Liver (tissue), 9 donors: ENCODE data around the gene LRRC32. TPM values are rescaled to one million over a fixed set of nuclear protein-coding genes. Genes with fewer than 3 reads are reported as not detected.

Experiments used
- DNase-seq: peaks from one replicate; pipeline ENCODE4 v3.0.0-alpha.2; 2017; ENCODE audit warnings: low spot score
- H3K27ac ChIP-seq, 2 donors: one replicate each; pipeline ENCODE4 v1.7.0; 2013; ENCODE audit warnings: inconsistent platforms in 2 of 2, low read length in 2 of 2, control low read depth in 1 of 2, low read depth in 1 of 2, mild to moderate bottlenecking in 1 of 2
- H3K27me3 ChIP-seq, 4 donors: one replicate each; pipeline versions ENCODE4 v1.6.1 to v1.7.0; 2013; ENCODE audit warnings: low read length in 3 of 4, inconsistent platforms in 1 of 4, mild to moderate bottlenecking in 1 of 4, moderate library complexity in 1 of 4; ENCODE audit not compliant: control insufficient read depth in 4 of 4, insufficient read depth in 4 of 4
- H3K36me3 ChIP-seq, 4 donors: one replicate each; pipeline versions ENCODE4 v1.6.1 to v1.7.0; 2013; ENCODE audit warnings: low read length in 3 of 4, mild to moderate bottlenecking in 3 of 4, low read depth in 1 of 4, moderate library complexity in 1 of 4; ENCODE audit not compliant: control insufficient read depth in 4 of 4, insufficient read depth in 3 of 4
- H3K4me1 ChIP-seq, 4 donors: one replicate each; pipeline versions ENCODE4 v1.6.1 to v1.7.0; 2013; ENCODE audit warnings: low read length in 3 of 4, mild to moderate bottlenecking in 3 of 4, moderate library complexity in 1 of 4; ENCODE audit not compliant: control insufficient read depth in 4 of 4, insufficient read depth in 4 of 4
- H3K4me3 ChIP-seq, 3 donors: one replicate each; pipeline versions ENCODE4 v1.6.1 to v1.7.0; 2013; ENCODE audit warnings: low read length in 3 of 3, control low read depth in 1 of 3, low read depth in 1 of 3, mild to moderate bottlenecking in 1 of 3
- H3K9ac ChIP-seq, 2 donors: one replicate each; pipeline ENCODE4 v1.7.0; 2013; ENCODE audit warnings: low read length in 2 of 2, mild to moderate bottlenecking in 2 of 2, moderate library complexity in 2 of 2, control low read depth in 1 of 2, low read depth in 1 of 2
- H3K9me3 ChIP-seq, 4 donors: one replicate each; pipeline versions ENCODE4 v1.6.1 to v1.7.0; 2013; ENCODE audit warnings: low read length in 3 of 4; ENCODE audit not compliant: control insufficient read depth in 4 of 4
- EGR1 ChIP-seq, 2 donors: IDR thresholded peaks; 2 replicates each; pipeline ENCODE4 v1.6.1; 2016 to 2018; ENCODE audit warnings: antibody characterized with exemption in 2 of 2, low read depth in 2 of 2
- FOXA1 ChIP-seq: IDR thresholded peaks from 2 replicates; pipeline ENCODE4 v1.6.1; 2016; ENCODE audit warnings: antibody characterized with exemption
- FOXA2 ChIP-seq: IDR thresholded peaks from 2 replicates; pipeline ENCODE4 v1.6.1; 2016; ENCODE audit warnings: antibody characterized with exemption
- GABPA ChIP-seq, 2 donors: IDR thresholded peaks in 1 of 2; conservative IDR thresholded peaks in 1 of 2; 2 replicates each; pipeline ENCODE4 v1.6.1; 2016; ENCODE audit warnings: antibody characterized with exemption in 2 of 2, mild to moderate bottlenecking in 1 of 2, moderate library complexity in 1 of 2
- HNF4A ChIP-seq, 2 donors: conservative IDR thresholded peaks; 2 replicates each; pipeline ENCODE4 v1.6.1; 2016; ENCODE audit warnings: antibody characterized with exemption in 2 of 2, mild to moderate bottlenecking in 2 of 2
- JUND ChIP-seq, 2 donors: IDR thresholded peaks; 2 replicates each; pipeline ENCODE4 v1.6.1; 2016; ENCODE audit warnings: antibody characterized with exemption in 2 of 2
- NR2F2 ChIP-seq: IDR thresholded peaks from 2 replicates; pipeline ENCODE4 v1.6.1; 2016; ENCODE audit warnings: antibody characterized with exemption
- RAD21 ChIP-seq, 2 donors: IDR thresholded peaks; 2 replicates each; pipeline ENCODE4 v1.6.1; 2016; ENCODE audit warnings: antibody characterized with exemption in 2 of 2, mild to moderate bottlenecking in 2 of 2
- RXRA ChIP-seq, 2 donors: IDR thresholded peaks; 2 replicates each; pipeline ENCODE4 v1.6.1; 2017 to 2018; ENCODE audit warnings: antibody characterized with exemption in 2 of 2, mild to moderate bottlenecking in 1 of 2
- SP1 ChIP-seq: IDR thresholded peaks from 2 replicates; pipeline ENCODE4 v1.6.1; 2018; ENCODE audit warnings: antibody characterized with exemption, mild to moderate bottlenecking
- TAF1 ChIP-seq: conservative IDR thresholded peaks from 2 replicates; pipeline ENCODE4 v1.6.1; 2016; ENCODE audit warnings: antibody characterized with exemption, mild to moderate bottlenecking
- YY1 ChIP-seq: IDR thresholded peaks from 2 replicates; pipeline ENCODE4 v1.6.1; 2016; ENCODE audit warnings: antibody characterized with exemption, mild to moderate bottlenecking
- WGBS: extraction: QIAGEN DNeasy Blood & Tissue Kit; methylation state at CpG from one replicate; pipeline ENCODE4 v1.1.7; 2013; 5-methylcytosine and 5-hydroxymethylcytosine counted together
- polyA plus RNA-seq, 2 donors: library from polyadenylated mRNA; stranded (reverse) in 1 of 2; unstranded in 1 of 2; fragments of 200-250 nt in 1 of 2; fragments of >200 nt in 1 of 2; fragmentation: Nextera tagmentation in 1 of 2; extraction: Ambion mirVana in 1 of 2; gene quantifications; one replicate each; pipeline versions ENCODE4 v1.2.1 to v1.2.3, GENCODE V29; 2013 to 2015
- total RNA-seq, 2 donors: library from RNA; depleted of rRNA; stranded (reverse); fragments of >200 nt; gene quantifications; one replicate each; pipeline ENCODE4 v1.2.3, GENCODE V29; 2014
- TF ChIP-seq, protein P1 (sequence below): IDR thresholded peaks from 2 replicates; pipeline ENCODE4 v1.6.1; 2016; ENCODE audit warnings: antibody characterized with exemption
- TF ChIP-seq, protein P2 (sequence below): IDR thresholded peaks from 2 replicates; pipeline ENCODE4 v1.6.1; 2016; ENCODE audit warnings: antibody characterized with exemption
- TF ChIP-seq, protein P3 (sequence below): IDR thresholded peaks from 2 replicates; pipeline ENCODE4 v1.6.1; 2016; ENCODE audit warnings: antibody characterized with exemption
- TF ChIP-seq, protein P4 (sequence below): IDR thresholded peaks from 2 replicates; pipeline ENCODE4 v1.6.1; 2016; ENCODE audit warnings: antibody characterized with exemption, mild to moderate bottlenecking
- TF ChIP-seq, protein P5 (sequence below): fragments of 150-350 bp; IDR thresholded peaks from 2 replicates; pipeline ENCODE4 v1.5.1; 2017; ENCODE audit warnings: improper control_type of control experiment, low read depth, low read length; ENCODE audit not compliant: missing input control
- donor health status: healthy.
- donor health status: healthy.
- donor health status: healthy.
- donor health status: healthy.
- donor health status: healthy.

The LRRC32 gene
- total and polyA plus RNA-seq, 4 donors = 5.4 to 15.4 (median 9.3) TPM

DNA sequence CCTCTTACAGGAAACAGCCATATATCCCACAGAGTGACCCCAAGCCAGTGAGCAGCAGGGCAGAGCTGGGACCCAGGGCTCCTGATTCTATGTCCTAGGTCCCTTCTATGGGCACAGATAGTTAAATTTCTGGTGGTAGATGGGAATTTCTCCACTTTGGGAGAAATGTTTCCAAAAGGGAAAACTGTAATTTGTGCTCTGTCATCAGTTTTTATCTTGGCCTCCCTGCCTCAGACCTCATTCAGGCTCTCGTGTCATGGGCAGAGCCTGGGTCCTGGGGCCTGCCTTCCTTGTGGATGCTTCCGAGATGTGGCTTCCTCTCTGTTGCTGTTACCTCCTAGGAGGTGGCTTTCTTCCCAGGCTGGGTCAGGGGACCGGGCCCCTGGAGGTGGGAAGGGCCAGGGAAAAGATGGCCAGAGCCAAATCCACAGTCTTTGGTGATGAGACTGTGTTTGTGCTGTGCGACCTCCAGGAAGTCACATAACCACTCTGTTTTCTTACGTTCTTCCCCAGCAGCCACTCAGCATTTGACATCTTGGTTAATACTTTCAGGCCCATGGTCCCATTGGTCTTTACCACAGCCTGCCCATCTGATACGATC, 8.6 kb downstream of the LRRC32 start:
- 85% methylated on average over 6 of the region's 6 CpGs for WGBS
- H3K4me3 ChIP-seq = no peak overlapping the region
- TF ChIP-seq, protein P1, sequence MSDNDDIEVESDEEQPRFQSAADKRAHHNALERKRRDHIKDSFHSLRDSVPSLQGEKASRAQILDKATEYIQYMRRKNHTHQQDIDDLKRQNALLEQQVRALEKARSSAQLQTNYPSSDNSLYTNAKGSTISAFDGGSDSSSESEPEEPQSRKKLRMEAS = no peak
- TF ChIP-seq TAF1 (no peak), SP1 (no peak), FOXA1 (no peak), HNF4A (conservative IDR thresholded peaks at IDR 0.05) (no peak), RAD21 (IDR thresholded peaks at IDR 0.05) (no peak), EGR1 (IDR thresholded peaks at IDR 0.05; ENCODE audit: low read depth in 2 of 2) (no peak), YY1 (no peak), RXRA (IDR thresholded peaks at IDR 0.05) (no peak), JUND (IDR thresholded peaks at IDR 0.05) (no peak), NR2F2 (no peak)
- TF ChIP-seq, protein P2, sequence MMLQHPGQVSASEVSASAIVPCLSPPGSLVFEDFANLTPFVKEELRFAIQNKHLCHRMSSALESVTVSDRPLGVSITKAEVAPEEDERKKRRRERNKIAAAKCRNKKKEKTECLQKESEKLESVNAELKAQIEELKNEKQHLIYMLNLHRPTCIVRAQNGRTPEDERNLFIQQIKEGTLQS = no peak
- TF ChIP-seq, protein P3, sequence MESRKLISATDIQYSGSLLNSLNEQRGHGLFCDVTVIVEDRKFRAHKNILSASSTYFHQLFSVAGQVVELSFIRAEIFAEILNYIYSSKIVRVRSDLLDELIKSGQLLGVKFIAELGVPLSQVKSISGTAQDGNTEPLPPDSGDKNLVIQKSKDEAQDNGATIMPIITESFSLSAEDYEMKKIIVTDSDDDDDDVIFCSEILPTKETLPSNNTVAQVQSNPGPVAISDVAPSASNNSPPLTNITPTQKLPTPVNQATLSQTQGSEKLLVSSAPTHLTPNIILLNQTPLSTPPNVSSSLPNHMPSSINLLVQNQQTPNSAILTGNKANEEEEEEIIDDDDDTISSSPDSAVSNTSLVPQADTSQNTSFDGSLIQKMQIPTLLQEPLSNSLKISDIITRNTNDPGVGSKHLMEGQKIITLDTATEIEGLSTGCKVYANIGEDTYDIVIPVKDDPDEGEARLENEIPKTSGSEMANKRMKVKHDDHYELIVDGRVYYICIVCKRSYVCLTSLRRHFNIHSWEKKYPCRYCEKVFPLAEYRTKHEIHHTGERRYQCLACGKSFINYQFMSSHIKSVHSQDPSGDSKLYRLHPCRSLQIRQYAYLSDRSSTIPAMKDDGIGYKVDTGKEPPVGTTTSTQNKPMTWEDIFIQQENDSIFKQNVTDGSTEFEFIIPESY = no peak
- TF ChIP-seq, protein P4, sequence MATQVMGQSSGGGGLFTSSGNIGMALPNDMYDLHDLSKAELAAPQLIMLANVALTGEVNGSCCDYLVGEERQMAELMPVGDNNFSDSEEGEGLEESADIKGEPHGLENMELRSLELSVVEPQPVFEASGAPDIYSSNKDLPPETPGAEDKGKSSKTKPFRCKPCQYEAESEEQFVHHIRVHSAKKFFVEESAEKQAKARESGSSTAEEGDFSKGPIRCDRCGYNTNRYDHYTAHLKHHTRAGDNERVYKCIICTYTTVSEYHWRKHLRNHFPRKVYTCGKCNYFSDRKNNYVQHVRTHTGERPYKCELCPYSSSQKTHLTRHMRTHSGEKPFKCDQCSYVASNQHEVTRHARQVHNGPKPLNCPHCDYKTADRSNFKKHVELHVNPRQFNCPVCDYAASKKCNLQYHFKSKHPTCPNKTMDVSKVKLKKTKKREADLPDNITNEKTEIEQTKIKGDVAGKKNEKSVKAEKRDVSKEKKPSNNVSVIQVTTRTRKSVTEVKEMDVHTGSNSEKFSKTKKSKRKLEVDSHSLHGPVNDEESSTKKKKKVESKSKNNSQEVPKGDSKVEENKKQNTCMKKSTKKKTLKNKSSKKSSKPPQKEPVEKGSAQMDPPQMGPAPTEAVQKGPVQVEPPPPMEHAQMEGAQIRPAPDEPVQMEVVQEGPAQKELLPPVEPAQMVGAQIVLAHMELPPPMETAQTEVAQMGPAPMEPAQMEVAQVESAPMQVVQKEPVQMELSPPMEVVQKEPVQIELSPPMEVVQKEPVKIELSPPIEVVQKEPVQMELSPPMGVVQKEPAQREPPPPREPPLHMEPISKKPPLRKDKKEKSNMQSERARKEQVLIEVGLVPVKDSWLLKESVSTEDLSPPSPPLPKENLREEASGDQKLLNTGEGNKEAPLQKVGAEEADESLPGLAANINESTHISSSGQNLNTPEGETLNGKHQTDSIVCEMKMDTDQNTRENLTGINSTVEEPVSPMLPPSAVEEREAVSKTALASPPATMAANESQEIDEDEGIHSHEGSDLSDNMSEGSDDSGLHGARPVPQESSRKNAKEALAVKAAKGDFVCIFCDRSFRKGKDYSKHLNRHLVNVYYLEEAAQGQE = no peak
- no peaks in the 10 kb centered on the region for H3K4me1 ChIP-seq
- no peak overlapping the region for H3K9ac ChIP-seq
- H3K27me3 ChIP-seq = no peaks in the 10 kb centered on the region
- H3K9me3 ChIP-seq = no peaks in the 10 kb centered on the region
- no peak overlapping the region for H3K27ac ChIP-seq
- no peaks in the 10 kb centered on the region for H3K36me3 ChIP-seq
- no peak for DNase-seq

DNA sequence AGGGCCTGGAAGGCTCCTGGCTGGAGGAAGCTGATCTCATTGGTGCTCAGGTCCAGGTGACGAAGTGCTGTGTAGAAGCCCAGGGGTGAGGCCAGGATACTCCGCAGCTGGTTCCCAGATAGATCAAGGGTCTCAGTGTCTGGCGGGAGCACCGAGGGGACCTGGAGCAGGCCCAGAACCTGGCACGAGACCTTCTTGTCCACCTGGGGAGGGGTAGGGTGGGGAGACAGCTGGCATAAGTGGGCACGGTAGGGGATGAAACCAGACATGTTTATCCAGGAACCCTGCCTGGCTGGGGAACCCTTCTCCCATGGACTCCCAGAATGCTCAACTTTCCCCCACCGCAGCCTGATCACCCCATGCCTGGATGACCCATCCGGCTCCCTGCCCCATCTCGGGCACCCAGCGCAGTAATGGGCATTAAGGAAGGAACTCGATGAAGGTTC, 9.2 kb downstream of the LRRC32 start:
- WGBS = 93% methylated on average over 11 of the region's 11 CpGs
- Histone ChIP-seq H3K27me3 (no peaks in the 10 kb centered on the region), H3K4me1 (peaks cover 0 to 3% (median 0%) of the 10 kb centered on the region in 4 donors), H3K27ac (no peak overlapping the region), H3K9me3 (no peaks in the 10 kb centered on the region), H3K36me3 (no peaks in the 10 kb centered on the region), H3K9ac (no peak overlapping the region), H3K4me3 (no peak overlapping the region)
- no peak for DNase-seq
- no peak for TF ChIP-seq RAD21 (IDR thresholded peaks at IDR 0.05)
- TF ChIP-seq GABPA (IDR thresholded peaks at IDR 0.05 in 1 of 2, conservative IDR thresholded peaks at IDR 0.05 in 1 of 2) = no peak
- no peak for TF ChIP-seq JUND (IDR thresholded peaks at IDR 0.05)
- TF ChIP-seq, protein P5, sequence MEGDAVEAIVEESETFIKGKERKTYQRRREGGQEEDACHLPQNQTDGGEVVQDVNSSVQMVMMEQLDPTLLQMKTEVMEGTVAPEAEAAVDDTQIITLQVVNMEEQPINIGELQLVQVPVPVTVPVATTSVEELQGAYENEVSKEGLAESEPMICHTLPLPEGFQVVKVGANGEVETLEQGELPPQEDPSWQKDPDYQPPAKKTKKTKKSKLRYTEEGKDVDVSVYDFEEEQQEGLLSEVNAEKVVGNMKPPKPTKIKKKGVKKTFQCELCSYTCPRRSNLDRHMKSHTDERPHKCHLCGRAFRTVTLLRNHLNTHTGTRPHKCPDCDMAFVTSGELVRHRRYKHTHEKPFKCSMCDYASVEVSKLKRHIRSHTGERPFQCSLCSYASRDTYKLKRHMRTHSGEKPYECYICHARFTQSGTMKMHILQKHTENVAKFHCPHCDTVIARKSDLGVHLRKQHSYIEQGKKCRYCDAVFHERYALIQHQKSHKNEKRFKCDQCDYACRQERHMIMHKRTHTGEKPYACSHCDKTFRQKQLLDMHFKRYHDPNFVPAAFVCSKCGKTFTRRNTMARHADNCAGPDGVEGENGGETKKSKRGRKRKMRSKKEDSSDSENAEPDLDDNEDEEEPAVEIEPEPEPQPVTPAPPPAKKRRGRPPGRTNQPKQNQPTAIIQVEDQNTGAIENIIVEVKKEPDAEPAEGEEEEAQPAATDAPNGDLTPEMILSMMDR = no peak
- TF ChIP-seq, protein P4 = no peak
- TF ChIP-seq HNF4A (conservative IDR thresholded peaks at IDR 0.05) = no peak
- TF ChIP-seq SP1 = no peak
- TF ChIP-seq, protein P3 = no peak
- TF ChIP-seq NR2F2 = no peak
- TF ChIP-seq RXRA (IDR thresholded peaks at IDR 0.05) = no peak
- no peak for TF ChIP-seq FOXA1
- no peak for TF ChIP-seq FOXA2
- TF ChIP-seq YY1 = no peak
- TF ChIP-seq TAF1 = no peak
